ENCODE data around the gene DNMBP.

DNA sequence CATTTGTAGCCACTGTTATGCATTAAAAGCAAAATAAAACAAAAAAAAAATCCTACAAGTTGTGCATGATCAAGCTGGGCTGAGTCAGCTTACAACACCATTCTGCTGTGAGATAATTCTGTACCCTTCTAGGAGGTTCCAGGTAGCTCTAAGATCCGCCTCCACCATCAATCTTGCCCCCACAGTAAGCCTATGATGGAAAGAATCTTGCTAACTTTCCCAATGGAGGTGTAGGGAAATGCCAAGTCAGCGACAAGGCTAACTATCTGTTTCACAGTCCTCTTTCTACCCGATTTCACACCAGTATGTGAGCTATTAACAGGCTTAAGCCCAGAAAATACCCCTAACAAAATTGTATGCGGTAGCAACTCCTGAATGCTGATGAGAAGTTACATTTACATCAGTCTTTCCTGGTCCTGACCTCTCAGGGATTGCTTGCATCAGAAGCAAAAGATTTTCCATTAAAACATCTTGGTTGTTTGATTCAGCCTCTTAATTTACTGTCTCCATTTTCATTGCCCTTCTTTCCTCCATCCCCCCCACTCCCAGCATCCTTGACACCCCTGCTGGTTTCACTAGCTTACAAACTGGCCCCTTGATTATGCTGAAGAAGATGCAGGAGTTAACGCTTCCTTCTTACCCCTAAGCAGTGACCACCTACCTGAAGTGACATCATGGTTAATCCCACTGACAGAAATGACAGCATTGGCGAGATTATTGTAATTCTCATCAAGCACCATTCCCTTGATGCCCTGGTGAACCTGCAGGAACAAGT, 44.1 kb upstream of the DNMBP start:
- TF ChIP-seq, protein P1, sequence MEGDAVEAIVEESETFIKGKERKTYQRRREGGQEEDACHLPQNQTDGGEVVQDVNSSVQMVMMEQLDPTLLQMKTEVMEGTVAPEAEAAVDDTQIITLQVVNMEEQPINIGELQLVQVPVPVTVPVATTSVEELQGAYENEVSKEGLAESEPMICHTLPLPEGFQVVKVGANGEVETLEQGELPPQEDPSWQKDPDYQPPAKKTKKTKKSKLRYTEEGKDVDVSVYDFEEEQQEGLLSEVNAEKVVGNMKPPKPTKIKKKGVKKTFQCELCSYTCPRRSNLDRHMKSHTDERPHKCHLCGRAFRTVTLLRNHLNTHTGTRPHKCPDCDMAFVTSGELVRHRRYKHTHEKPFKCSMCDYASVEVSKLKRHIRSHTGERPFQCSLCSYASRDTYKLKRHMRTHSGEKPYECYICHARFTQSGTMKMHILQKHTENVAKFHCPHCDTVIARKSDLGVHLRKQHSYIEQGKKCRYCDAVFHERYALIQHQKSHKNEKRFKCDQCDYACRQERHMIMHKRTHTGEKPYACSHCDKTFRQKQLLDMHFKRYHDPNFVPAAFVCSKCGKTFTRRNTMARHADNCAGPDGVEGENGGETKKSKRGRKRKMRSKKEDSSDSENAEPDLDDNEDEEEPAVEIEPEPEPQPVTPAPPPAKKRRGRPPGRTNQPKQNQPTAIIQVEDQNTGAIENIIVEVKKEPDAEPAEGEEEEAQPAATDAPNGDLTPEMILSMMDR (IDR thresholded peaks at IDR 0.05), result no peak
- no peak for TF ChIP-seq POLR2A (IDR thresholded peaks at IDR 0.05)
- TF ChIP-seq POLR2AphosphoS5 (IDR thresholded peaks at IDR 0.05), result no peak
